Mesendoderm (in vitro differentiated cells): ENCODE results near the gene AOPEP.

ENCODE experiments used
- DNase-seq: peaks from one replicate; pipeline ENCODE4 v3.0.0; 2013
- H2AK5ac ChIP-seq: 2 replicates; pipeline ENCODE4 v1.6.1; 2013; ENCODE audit warnings: low read length, inconsistent platforms
- H2BK120ac ChIP-seq: 2 replicates; pipeline ENCODE4 v1.6.1; 2013; ENCODE audit warnings: low read depth, mild to moderate bottlenecking, low read length, moderate library complexity, mixed read lengths
- H2BK15ac ChIP-seq: replicated peaks from 2 replicates; pipeline ENCODE4 v1.6.1; 2013; ENCODE audit warnings: low read depth, mild to moderate bottlenecking, moderate library complexity
- H2BK5ac ChIP-seq: 2 replicates; pipeline ENCODE4 v1.6.1; 2013; ENCODE audit warnings: low read length, inconsistent platforms
- H3K18ac ChIP-seq: 2 replicates; pipeline ENCODE4 v1.6.1; 2013; ENCODE audit warnings: mild to moderate bottlenecking, low read length, mixed read lengths
- H3K23ac ChIP-seq: one replicate; pipeline ENCODE4 v1.6.1; 2013; ENCODE audit warnings: low read length
- H3K27ac ChIP-seq: 2 replicates; pipeline ENCODE4 v1.5.1; 2013; ENCODE audit warnings: low read depth, mild to moderate bottlenecking, inconsistent platforms, low read length, moderate library complexity
- H3K27me3 ChIP-seq: 2 replicates; pipeline ENCODE4 v1.6.1; 2013; ENCODE audit warnings: low read length, control low read depth, mild to moderate bottlenecking, inconsistent platforms; ENCODE audit not compliant: insufficient read depth, poor library complexity
- H3K36me3 ChIP-seq: 2 replicates; pipeline ENCODE4 v1.6.1; 2013; ENCODE audit warnings: low read length, inconsistent platforms; ENCODE audit not compliant: control insufficient read depth, insufficient read depth
- H3K4ac ChIP-seq: one replicate; pipeline ENCODE4 v1.6.1; 2013; ENCODE audit warnings: low read depth, mild to moderate bottlenecking, low read length, moderate library complexity
- H3K4me1 ChIP-seq: 2 replicates; pipeline ENCODE4 v1.6.1; 2013; ENCODE audit warnings: low read depth, low read length, inconsistent platforms; ENCODE audit not compliant: control insufficient read depth
- H3K4me2 ChIP-seq: 2 replicates; pipeline ENCODE4 v1.6.1; 2013; ENCODE audit warnings: low read length
- H3K4me3 ChIP-seq: 2 replicates; pipeline ENCODE4 v1.5.1; 2013; ENCODE audit warnings: mild to moderate bottlenecking, low read length
- H3K56ac ChIP-seq: one replicate; pipeline ENCODE4 v1.6.1; 2013; ENCODE audit warnings: low read length
- H3K79me1 ChIP-seq: 2 replicates; pipeline ENCODE4 v1.6.1; 2013; ENCODE audit warnings: low read length, inconsistent platforms
- H3K79me2 ChIP-seq: 2 replicates; pipeline ENCODE4 v1.6.1; 2013; ENCODE audit warnings: mild to moderate bottlenecking, low read length; ENCODE audit not compliant: control insufficient read depth, insufficient read depth
- H3K9ac ChIP-seq: 2 replicates; pipeline ENCODE4 v1.6.1; 2013; ENCODE audit warnings: low read length, inconsistent platforms
- H4K5ac ChIP-seq: one replicate; pipeline ENCODE4 v1.6.1; 2013; ENCODE audit warnings: low read length
- H4K8ac ChIP-seq: one replicate; pipeline ENCODE4 v1.6.1; 2013; ENCODE audit warnings: low read depth, mild to moderate bottlenecking, control low read depth, low read length, moderate library complexity
- WGBS: extraction: QIAGEN DNeasy Blood & Tissue Kit; methylation state at CpG from one replicate; pipeline ENCODE4 v1.1.7; 2013; ENCODE audit warnings: low lambda C conversion rate, missing lambda C conversion rate; ENCODE audit not compliant: insufficient coverage; ENCODE audit errors: extremely low coverage; 5-methylcytosine and 5-hydroxymethylcytosine counted together

Gene AOPEP

DNA sequence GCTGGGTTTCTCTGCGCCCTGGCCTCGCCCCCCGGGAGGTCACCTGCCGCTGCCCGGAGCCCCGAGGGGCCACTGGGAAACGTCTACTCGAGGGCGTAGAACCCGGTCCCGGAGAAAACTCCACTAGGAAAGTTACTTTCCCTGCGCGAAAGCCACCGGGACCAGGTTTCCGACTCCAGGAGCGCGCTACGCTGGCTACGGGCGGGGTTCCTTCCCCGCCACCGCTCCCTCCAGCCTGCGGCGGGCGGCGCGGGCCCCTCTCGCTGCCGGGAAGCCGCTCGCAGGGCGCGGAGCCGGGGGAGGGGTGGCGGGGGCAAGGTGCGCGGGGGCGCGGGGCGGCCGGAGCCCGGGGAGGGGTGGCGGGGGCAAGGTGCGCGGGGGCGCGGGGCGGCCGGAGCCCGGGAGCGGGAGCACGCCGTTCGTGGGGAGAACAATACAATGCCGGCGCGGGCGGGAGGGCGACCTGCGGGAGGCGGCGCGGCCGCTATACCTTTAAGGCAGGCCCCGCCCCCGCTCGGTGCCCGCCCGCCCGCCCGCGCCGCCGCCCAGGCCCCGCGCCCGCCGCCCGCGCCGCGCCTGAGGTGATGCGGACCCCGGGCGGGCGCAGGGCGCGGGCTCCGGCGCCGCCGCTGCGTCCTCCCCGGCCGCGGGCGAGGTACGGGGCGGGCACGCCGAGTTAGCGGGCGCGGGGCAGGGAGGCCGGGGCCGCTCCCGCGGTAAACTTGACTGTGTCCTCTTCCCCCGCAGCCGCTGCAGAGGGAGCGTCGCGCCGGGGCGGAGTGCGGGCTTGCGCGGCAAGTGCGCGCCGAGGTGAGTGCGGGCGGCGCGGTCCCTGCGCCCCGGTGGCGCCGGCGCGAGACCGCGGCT is 278.1 kb downstream of the AOPEP start:
- Histone ChIP-seq H3K79me2 (no peaks in the 10 kb centered on the region), H3K36me3 (no peaks in the 10 kb centered on the region), H3K27ac (no peak overlapping the region), H3K4me2 (peak overlapping the region; percentile 72), H3K27me3 (peaks cover 7% of the 10 kb centered on the region), H2BK120ac (peak overlapping the region; percentile 76), H3K56ac (peak overlapping the region; percentile 84), H4K8ac (peak overlapping the region; percentile 94), H3K79me1 (no peaks in the 10 kb centered on the region), H3K18ac (peak overlapping the region; percentile 91), H3K23ac (peak overlapping the region; percentile 82), H2BK5ac (no peak overlapping the region), H2AK5ac (no peak overlapping the region), H3K4me1 (no peaks in the 10 kb centered on the region), H2BK15ac (peak overlapping the region; percentile 89), H4K5ac (no peak overlapping the region), H3K9ac (peak overlapping the region; percentile 75), H3K4ac (peak overlapping the region; percentile 85), H3K4me3 (peak overlapping the region; percentile 70)
- WGBS, result no CpG with 5 or more reads among the region's 133 CpGs
- peak; percentile 29 for DNase-seq

DNA sequence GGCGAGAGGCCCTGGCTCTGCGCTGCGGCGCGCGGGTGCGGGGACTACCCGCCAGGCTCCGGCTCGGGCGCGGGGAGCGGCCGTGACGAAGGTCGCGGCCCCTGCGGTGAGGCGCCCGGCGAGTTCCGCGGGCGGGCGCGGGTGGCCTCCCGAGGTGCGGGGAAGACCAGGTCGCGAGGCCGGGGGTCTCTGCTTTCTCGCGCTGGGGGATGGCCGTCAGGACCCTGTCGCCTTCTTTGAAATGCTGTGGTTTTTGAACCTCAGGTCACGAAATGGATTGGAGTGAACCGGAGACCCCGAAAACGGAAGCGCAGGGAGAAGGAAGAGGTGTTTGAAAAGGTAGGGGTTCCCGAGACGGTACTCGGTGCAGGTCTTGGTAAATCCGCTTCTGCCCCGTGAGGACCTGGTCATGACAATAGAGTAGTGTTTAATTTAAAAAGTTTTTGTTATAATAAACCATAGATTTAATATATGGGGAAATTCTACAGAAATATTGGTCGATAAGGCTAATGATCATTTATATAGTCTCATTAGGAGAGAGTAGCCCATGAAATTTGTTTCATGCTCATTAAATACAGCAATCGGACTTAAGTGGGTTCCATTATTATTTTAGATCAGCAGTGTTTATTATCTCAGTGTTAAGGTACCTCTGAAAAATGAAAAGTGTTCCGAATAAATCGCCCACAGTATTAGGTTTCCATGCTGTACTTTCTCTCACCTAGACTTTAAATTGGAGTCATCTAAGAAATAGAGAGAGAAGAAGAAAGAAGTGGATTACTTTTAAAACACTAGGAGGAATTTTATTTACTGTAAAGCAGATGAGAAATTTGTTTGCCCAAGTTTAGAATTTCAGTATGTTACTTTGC is 279.0 kb downstream of the AOPEP start:
- no peak overlapping the region for H2BK5ac ChIP-seq
- H3K4me3 ChIP-seq, result peak overlapping the region; percentile 70
- H3K9ac ChIP-seq, result peak overlapping the region; percentile 74
- peak overlapping the region; percentile 76 for H2BK120ac ChIP-seq
- H2AK5ac ChIP-seq, result no peak overlapping the region
- H3K79me1 ChIP-seq, result no peaks in the 10 kb centered on the region
- H3K23ac ChIP-seq, result peak overlapping the region; percentile 82
- no peak for DNase-seq
- peak overlapping the region; percentile 84 for H3K56ac ChIP-seq
- no peaks in the 10 kb centered on the region for H3K79me2 ChIP-seq
- H3K27ac ChIP-seq, result no peak overlapping the region
- H3K4me2 ChIP-seq, result peak overlapping the region; percentile 72
- peak overlapping the region; percentile 91 for H3K18ac ChIP-seq
- H4K5ac ChIP-seq, result no peak overlapping the region
- WGBS, result 100% methylated on average over 1 of the region's 49 CpGs
- no peak overlapping the region for H2BK15ac ChIP-seq
- no peaks in the 10 kb centered on the region for H3K4me1 ChIP-seq
- peaks cover 7% of the 10 kb centered on the region for H3K27me3 ChIP-seq
- H3K4ac ChIP-seq, result peak overlapping the region; percentile 85
- peak overlapping the region; percentile 90 for H4K8ac ChIP-seq
- no peaks in the 10 kb centered on the region for H3K36me3 ChIP-seq

DNA sequence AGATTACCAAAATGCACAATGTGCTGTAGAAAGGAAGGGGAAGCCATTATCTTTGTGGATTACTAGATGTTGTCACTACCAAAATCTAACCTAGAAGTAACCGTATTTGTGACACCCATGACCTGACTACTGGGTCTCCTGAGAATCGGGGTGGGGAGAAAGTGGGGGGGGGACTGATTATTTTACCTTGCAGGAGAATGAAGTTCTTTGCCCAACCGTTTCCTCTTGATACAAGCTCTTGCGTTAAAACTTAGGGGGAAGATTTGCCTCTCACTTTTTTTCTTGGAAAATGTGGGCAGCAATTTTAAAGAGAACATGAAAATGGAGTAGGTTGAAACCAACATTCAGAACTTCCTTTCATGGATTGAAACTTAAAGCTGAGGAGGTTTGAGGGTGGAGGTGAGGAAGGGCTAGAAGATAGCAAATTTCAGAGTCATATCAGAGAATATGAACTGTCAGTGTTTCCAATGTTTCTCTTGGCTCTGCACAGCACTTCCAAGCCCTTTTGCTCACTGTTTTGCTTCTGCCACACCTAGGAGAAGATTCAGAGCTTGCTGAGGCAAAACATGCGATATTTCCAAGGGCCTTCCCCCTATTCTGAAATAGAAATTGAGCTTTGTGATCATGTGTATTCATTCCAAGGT is 280.8 kb downstream of the AOPEP start:
- H3K79me2 ChIP-seq, result no peaks in the 10 kb centered on the region
- H4K8ac ChIP-seq, result no peak overlapping the region
- no peak overlapping the region for H2BK15ac ChIP-seq
- H3K27me3 ChIP-seq, result peaks cover 7% of the 10 kb centered on the region
- H3K79me1 ChIP-seq, result no peaks in the 10 kb centered on the region
- H2BK5ac ChIP-seq, result no peak overlapping the region
- no peak for DNase-seq
- no peak overlapping the region for H3K18ac ChIP-seq
- no peaks in the 10 kb centered on the region for H3K4me1 ChIP-seq
- WGBS, result no CpG with 5 or more reads among the region's 5 CpGs
- H2AK5ac ChIP-seq, result no peak overlapping the region
- H3K4ac ChIP-seq, result no peak overlapping the region
- H3K23ac ChIP-seq, result no peak overlapping the region
- no peaks in the 10 kb centered on the region for H3K36me3 ChIP-seq
- H3K9ac ChIP-seq, result no peak overlapping the region
- no peak overlapping the region for H3K56ac ChIP-seq
- no peak overlapping the region for H3K4me3 ChIP-seq
- H3K4me2 ChIP-seq, result no peak overlapping the region
- H3K27ac ChIP-seq, result no peak overlapping the region
- H2BK120ac ChIP-seq, result no peak overlapping the region
- no peak overlapping the region for H4K5ac ChIP-seq

DNA sequence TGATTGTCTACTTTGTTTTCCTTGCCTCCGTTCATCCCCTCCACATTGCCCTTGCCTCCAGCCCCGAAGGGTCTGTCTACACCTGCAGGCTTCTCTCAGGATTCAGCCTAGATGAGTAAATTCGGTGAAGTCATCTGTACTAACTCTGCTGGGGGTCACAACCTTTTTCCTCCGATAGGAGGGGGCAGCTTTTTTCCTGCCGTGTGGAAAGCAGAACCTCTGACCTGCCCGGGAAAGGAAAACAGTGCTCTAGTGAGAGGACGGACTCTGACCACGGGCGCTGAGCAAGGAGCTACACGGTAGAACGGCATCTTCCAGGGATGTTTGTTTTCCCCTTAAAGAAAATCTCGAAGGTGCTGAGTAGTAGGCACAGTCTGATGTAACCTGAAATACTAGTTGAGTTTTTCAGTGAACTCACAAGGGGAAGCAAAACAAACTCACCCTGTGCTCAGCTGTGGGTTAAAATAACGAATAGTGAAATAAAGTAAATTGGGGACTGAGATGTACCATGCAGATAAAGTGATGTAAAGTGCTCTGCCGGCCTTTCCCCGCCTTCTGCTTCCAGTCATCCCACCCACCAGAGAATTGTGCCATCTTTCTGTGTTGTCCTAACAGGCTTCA is 281.8 kb downstream of the AOPEP start:
- no peak overlapping the region for H2BK15ac ChIP-seq
- peak; percentile 23 for DNase-seq
- no peaks in the 10 kb centered on the region for H3K79me1 ChIP-seq
- no CpG with 5 or more reads among the region's 15 CpGs for WGBS
- H3K56ac ChIP-seq, result no peak overlapping the region
- no peaks in the 10 kb centered on the region for H3K4me1 ChIP-seq
- H3K18ac ChIP-seq, result no peak overlapping the region
- no peak overlapping the region for H3K27ac ChIP-seq
- no peak overlapping the region for H3K4me2 ChIP-seq
- no peak overlapping the region for H3K4ac ChIP-seq
- H3K23ac ChIP-seq, result no peak overlapping the region
- no peaks in the 10 kb centered on the region for H3K36me3 ChIP-seq
- H3K4me3 ChIP-seq, result no peak overlapping the region
- H4K5ac ChIP-seq, result no peak overlapping the region
- H3K9ac ChIP-seq, result no peak overlapping the region
- H2BK5ac ChIP-seq, result no peak overlapping the region
- H2AK5ac ChIP-seq, result no peak overlapping the region
- no peak overlapping the region for H2BK120ac ChIP-seq
- H3K79me2 ChIP-seq, result no peaks in the 10 kb centered on the region
- no peak overlapping the region for H4K8ac ChIP-seq
- peaks cover 5% of the 10 kb centered on the region for H3K27me3 ChIP-seq

DNA sequence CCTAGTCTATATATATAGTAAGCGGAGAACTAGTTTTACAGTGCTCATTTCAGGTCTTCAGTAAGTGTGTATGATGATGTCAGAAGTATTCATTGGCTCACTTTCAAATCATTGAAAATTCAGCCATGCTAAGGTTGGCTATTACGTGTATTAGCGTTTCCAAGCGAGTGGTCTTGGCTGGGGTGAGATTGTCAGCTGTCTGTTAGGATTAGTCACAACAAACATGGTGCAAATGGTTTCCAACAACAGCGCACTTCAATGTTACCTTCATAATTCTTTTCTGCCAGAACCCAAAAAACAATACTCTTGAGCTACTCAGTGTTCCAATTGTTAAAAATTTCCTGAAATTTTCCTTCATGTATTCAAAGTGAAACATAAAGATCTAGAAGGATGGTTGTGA is 283.0 kb downstream of the AOPEP start:
- no peak overlapping the region for H4K5ac ChIP-seq
- no CpG with 5 or more reads among the region's 5 CpGs for WGBS
- H4K8ac ChIP-seq, result no peak overlapping the region
- no peak overlapping the region for H3K27ac ChIP-seq
- no peaks in the 10 kb centered on the region for H3K36me3 ChIP-seq
- no peak overlapping the region for H3K56ac ChIP-seq
- no peaks in the 10 kb centered on the region for H3K79me1 ChIP-seq
- no peak overlapping the region for H2BK5ac ChIP-seq
- no peak overlapping the region for H3K23ac ChIP-seq
- no peaks in the 10 kb centered on the region for H3K79me2 ChIP-seq
- H3K4me1 ChIP-seq, result no peaks in the 10 kb centered on the region
- no peak overlapping the region for H3K18ac ChIP-seq
- H3K27me3 ChIP-seq, result peaks cover 5% of the 10 kb centered on the region
- H3K4ac ChIP-seq, result no peak overlapping the region
- no peak overlapping the region for H3K9ac ChIP-seq
- no peak overlapping the region for H3K4me3 ChIP-seq
- no peak overlapping the region for H2AK5ac ChIP-seq
- no peak overlapping the region for H2BK15ac ChIP-seq
- no peak for DNase-seq
- no peak overlapping the region for H2BK120ac ChIP-seq
- H3K4me2 ChIP-seq, result no peak overlapping the region
